ENCODE measurements around the gene CAPSL. TPM values are rescaled to one million over a fixed set of nuclear protein-coding genes. Genes with fewer than 3 reads are reported as not detected.
"Not testable (repeated sequence)": the region's sequence is repeated elsewhere in the genome, so short reads cannot be mapped to it uniquely, and the experiment has no call there.

CAPSL gene
- total RNA-seq, 1 experiment from 2014 or later, result 0.47 TPM

- Histone ChIP-seq H3K27ac (peak overlapping the region; percentile 89), H3K4me1 (replicated peaks) (peaks cover 65% of the 10 kb centered on the region), H3K36me3 (peaks cover 14% of the 10 kb centered on the region), H3K4me3 (peak overlapping the region; percentile 39)
- H3K27me3 ChIP-seq (replicated peaks); DNase-seq (ENCODE audit: low read depth in 1 of 2, low spot score in 2 of 2); H3K9me3 ChIP-seq (replicated peaks): not testable (repeated sequence)
Observed at GRCh38 chr5:35856186-35856764, 82.1 kb downstream of the CAPSL start.

GRCh38 chr5:35855187-35855586, 83.2 kb downstream of the CAPSL start:
- Histone ChIP-seq H3K4me1 (replicated peaks) (peaks cover 56% of the 10 kb centered on the region), H3K27ac (0 out of 2 replicates have a peak overlapping the region, but pooled peaks have one; percentile 89), H3K36me3 (0 out of 2 replicates have a peak, but pooled peaks cover 4% of the 10 kb centered on the region), H3K4me3 (no peak overlapping the region), H3K27me3 (replicated peaks) (no peaks in the 10 kb centered on the region), H3K9me3 (replicated peaks) (no peaks in the 10 kb centered on the region)
- DNase-seq (ENCODE audit: low read depth in 1 of 2, low spot score in 2 of 2), result no peak

Other genes with a start within 250 kb of the CAPSL start
- 86.6 and 90.1 TPM in 2 replicates for gene IL7R, start 81.7 kb downstream of the CAPSL start, total RNA-seq (2014; rRNA removed; shearing (Covaris generic))
- 1.0 TPM in 1 of 2 replicates, not detected in the other for gene UGT3A1, start 52.8 kb upstream of the CAPSL start, total RNA-seq (2014; rRNA removed; shearing (Covaris generic))
- not detected in 2 replicates for gene UGT3A2, start 128.3 kb upstream of the CAPSL start, total RNA-seq (2014; rRNA removed; shearing (Covaris generic))
- gene LMBRD2, start 213.3 kb upstream of the CAPSL start, total RNA-seq (2014; rRNA removed; shearing (Covaris generic)), result 15.3 and 21.1 TPM in 2 replicates
- 51.7 and 73.5 TPM in 2 replicates for gene SKP2, start 213.5 kb upstream of the CAPSL start, total RNA-seq (2014; rRNA removed; shearing (Covaris generic))

Data from SJSA1 (cell line).